ENCODE data around the gene PRC1.

The PRC1 gene

GRCh38 chr15:90917569-90917968, 76.8 kb downstream of the PRC1 start:
- ChIA-PET POLR2A (interaction anchor here (0.7 kb wide), 1 partner anchor 12 kb away, joined by 3 read pairs; no protein-coding TSS in a partner anchor), CTCF (interaction anchor here (1.4 to 11.0 kb wide), 4 partner anchors 12 to 17 kb away, joined by 5 to 96 read pairs (median 12); partner anchors contain the start of genes HDDC3 and MAN2A2)
- WGBS (ENCODE audit: insufficient coverage) = 95% methylated on average over 12 of the region's 12 CpGs
- H3K4me3 ChIP-seq (ENCODE audit: control insufficient read depth in 1 of 7, extremely low read depth in 1 of 7, insufficient read depth in 4 of 7, low read depth in 2 of 7, low read length in 6 of 7) = no peak overlapping the region
- no peak for DNase-seq
- H3K4me1 ChIP-seq (ENCODE audit: control extremely low read depth in 1 of 4, control insufficient read depth in 4 of 4, insufficient read depth in 4 of 4, low read length in 3 of 4) = peaks cover 11 to 40% (median 33%) of the 10 kb centered on the region in 4 experiments
- H3K36me3 ChIP-seq (ENCODE audit: control insufficient read depth in 4 of 4, insufficient read depth in 4 of 4, low read length in 3 of 4) = peaks cover 19 to 85% (median 67%) of the 10 kb centered on the region in 4 experiments
- no peak overlapping the region for H3K27ac ChIP-seq (ENCODE audit: insufficient read depth in 1 of 2, low read depth in 1 of 2, low read length in 2 of 2, poor library complexity in 1 of 2, severe bottlenecking in 2 of 2)
- H3K9me3 ChIP-seq (ENCODE audit: control extremely low read depth in 1 of 5, control insufficient read depth in 4 of 5, insufficient read depth in 2 of 5, low read depth in 1 of 5, low read length in 4 of 5) = no peaks in the 10 kb centered on the region
- no peaks in the 10 kb centered on the region for H3K27me3 ChIP-seq (replicated peaks in 2 of 5; ENCODE audit: control insufficient read depth in 4 of 5, insufficient read depth in 5 of 5, low read length in 4 of 5)

GRCh38 chr15:90916461-90916860, 77.9 kb downstream of the PRC1 start:
- peak overlapping the region; percentile 80 to 85 for H3K27ac ChIP-seq (ENCODE audit: insufficient read depth in 1 of 2, low read depth in 1 of 2, low read length in 2 of 2, poor library complexity in 1 of 2, severe bottlenecking in 2 of 2)
- H3K9me3 ChIP-seq (ENCODE audit: control extremely low read depth in 1 of 5, control insufficient read depth in 4 of 5, insufficient read depth in 2 of 5, low read depth in 1 of 5, low read length in 4 of 5) = no peaks in the 10 kb centered on the region
- H3K4me3 ChIP-seq (ENCODE audit: control insufficient read depth in 1 of 7, extremely low read depth in 1 of 7, insufficient read depth in 4 of 7, low read depth in 2 of 7, low read length in 6 of 7) = peak overlapping the region in 6 of 7 experiments; percentile 20 to 68 (median 56)
- ChIA-PET POLR2A (interaction anchor here (1.1 to 1.5 kb wide), 3 partner anchors 10 to 15 kb away, joined by 4 to 5 read pairs (median 5); partner anchors contain the start of gene MAN2A2), CTCF (interaction anchor here (1.3 to 11.0 kb wide), 3 partner anchors 15 to 19 kb away, joined by 4 to 96 read pairs (median 46); partner anchors contain the start of genes HDDC3, MAN2A2 and UNC45A)
- 41% methylated on average over 11 of the region's 11 CpGs for WGBS (ENCODE audit: insufficient coverage)
- peaks cover 11 to 40% (median 33%) of the 10 kb centered on the region in 4 experiments for H3K4me1 ChIP-seq (ENCODE audit: control extremely low read depth in 1 of 4, control insufficient read depth in 4 of 4, insufficient read depth in 4 of 4, low read length in 3 of 4)
- DNase-seq = no peak
- H3K36me3 ChIP-seq (ENCODE audit: control insufficient read depth in 4 of 4, insufficient read depth in 4 of 4, low read length in 3 of 4) = peaks cover 23 to 93% (median 72%) of the 10 kb centered on the region in 4 experiments
- H3K27me3 ChIP-seq (replicated peaks in 2 of 5; ENCODE audit: control insufficient read depth in 4 of 5, insufficient read depth in 5 of 5, low read length in 4 of 5) = no peaks in the 10 kb centered on the region
